ENCODE data around the gene MEP1B.
A peak's percentile ranks its signal among the peaks of the same experiment; 100 is the strongest.
"Not testable (repeated sequence)": the region's sequence is repeated elsewhere in the genome, so short reads cannot be mapped to it uniquely, and the experiment has no call there.

Gene MEP1B

DNA sequence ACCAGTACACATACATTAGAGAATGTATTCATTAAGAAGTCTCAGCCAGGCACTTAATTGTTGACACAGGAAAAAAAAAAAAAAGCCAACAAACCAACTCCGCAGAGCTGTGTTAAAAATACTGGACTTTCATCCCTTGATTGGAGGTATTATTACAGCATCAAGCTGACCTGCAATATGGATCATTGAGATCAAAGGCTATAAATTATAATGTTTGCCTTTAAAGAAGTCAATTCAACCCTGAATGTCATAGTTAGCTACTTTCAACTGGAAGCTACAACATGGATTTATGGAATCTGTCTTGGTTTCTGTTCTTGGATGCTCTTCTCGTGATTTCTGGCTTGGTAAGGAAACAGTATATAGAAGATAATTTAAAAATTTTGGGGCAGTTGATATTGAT, at the start of gene MEP1B:
Gene MEP1B (plus strand): TSS at position 250 of the 400 bp plus-strand sequence. CDS start 32 bp downstream, at position 282.
- no peak for DNase-seq (ENCODE audit: low spot score)

DNA sequence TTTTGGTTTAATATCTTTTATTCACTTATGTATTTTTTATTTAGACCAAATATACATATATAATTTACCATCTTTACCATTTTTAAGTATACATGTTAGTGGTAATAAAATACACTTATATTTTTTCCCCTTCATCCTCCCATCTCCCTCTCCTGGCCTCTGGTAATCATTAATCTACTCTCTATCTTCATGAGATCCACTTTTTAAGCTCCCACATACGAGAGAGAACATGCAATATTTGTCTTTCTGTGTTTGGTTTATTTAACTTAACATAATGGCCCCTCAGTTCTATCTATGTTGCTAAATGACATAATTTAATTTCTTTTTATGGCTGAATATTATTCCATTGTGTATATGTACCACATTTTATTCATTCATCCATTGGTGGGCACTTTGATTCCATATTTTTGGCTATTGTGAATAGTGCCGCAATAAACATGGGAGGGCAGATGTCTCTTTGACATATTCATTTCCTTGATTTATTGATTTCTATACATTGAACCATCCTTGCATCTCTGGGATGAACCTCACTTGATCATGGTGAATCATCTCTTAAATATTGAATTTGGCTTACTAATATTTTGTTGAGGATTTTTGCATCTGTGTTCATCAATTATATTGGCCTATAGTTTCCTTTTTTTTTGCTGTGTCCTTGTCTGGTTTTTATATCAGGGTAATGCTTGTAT, 41.5 kb upstream of the MEP1B start:
- DNase-seq (ENCODE audit: low spot score), result no peak

DNA sequence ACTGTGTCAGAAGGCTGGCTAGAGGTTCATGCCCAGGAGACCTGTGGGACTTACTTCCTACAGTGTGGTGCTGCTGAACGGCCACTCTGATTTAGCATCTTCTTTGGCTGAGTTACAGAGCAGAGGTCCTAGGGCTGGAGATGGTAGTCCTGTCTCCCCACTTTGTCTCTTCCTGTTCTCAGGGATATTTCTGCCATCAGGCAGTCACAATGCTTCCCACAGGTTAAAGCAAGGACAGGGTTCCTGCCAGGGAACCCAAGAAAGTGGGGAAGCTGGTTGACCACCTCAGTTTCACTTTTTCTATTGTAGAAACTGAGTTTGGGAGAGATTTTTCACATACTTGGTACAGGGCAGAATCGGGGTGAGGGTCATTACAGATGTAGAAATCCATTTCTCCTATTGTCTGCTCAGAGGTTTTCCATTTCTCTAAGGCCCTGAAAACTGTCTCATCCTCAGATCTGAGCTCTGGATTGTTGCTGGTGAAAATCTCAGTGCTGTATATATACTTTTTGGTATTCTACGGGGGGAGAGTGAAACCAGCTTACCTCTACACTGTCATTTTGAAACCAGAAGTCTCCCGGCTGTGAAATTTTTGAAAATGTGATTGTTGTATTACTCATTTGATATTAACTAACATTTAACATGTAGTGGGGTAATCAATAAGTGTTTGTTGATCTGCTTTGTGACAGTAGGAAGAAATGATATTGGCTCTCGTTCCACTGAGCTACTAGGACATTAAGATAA, 37.0 kb upstream of the MEP1B start:
- DNase-seq (ENCODE audit: low spot score), result no peak

DNA sequence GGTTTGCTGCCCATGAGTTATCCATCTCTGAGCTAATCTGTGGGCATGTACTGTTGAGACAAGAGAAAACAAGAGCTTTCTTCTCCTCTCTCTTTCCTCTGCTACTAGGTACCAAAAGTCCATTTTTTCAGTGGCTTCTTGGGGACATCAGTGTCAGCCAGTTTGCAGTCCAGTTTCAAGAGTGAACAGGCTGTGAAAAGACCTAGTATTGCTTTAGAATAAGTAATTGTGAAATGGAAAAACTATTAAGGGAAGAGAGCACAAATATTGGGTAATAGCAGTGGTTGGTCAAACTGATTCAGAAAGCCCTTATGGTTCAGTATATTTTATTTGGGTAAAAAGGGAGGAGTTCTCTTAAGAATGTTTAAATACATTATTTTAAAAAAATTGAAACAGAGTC, 33.0 kb upstream of the MEP1B start:
- DNase-seq (ENCODE audit: low spot score), result no peak

DNA sequence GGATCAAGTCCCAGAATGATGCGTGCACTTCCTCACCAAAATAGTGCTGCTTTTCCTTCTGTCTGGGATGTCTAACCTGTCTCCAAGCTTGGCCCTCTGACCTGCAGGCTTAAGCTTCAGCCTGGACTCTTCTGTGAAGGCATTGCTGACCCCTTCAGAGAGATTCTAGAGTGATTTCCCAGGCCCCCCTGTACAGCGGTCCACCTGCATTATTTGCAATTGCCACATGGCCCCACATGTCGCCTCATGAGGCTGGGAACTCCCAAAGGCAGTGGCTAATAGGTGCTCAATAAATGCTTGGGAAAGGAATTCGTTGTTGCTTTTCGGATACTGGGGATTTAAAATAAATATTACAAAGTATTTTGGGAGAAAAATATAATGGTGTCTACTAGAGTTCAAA, 32.3 kb upstream of the MEP1B start:
- no peak for DNase-seq (ENCODE audit: low spot score)

DNA sequence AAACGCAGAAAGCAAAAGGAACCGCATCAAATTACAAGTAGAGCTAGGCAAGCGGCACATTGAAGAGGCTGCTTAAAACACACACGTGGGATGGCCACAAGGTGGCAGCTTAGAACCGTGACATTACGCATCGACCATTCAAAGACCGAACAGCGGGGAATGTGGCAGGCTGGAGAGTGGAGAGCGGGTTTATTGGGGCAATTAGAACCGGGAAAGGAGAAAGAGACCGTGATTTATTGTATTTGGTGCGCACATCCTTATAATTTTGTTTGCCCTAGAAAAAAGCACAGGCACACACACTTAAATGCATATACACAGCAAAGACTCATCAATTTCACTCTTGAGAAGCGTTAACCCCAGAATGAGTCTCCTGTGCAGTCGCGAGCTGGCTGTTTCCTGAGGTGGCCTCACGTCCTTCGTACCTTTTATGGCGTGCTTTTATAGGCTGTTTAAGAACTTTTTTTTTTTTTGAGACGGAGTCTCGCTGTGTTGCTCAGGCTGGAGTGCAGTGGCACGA, 31.7 kb upstream of the MEP1B start:
- peak; percentile 62 for DNase-seq (ENCODE audit: low spot score)

DNA sequence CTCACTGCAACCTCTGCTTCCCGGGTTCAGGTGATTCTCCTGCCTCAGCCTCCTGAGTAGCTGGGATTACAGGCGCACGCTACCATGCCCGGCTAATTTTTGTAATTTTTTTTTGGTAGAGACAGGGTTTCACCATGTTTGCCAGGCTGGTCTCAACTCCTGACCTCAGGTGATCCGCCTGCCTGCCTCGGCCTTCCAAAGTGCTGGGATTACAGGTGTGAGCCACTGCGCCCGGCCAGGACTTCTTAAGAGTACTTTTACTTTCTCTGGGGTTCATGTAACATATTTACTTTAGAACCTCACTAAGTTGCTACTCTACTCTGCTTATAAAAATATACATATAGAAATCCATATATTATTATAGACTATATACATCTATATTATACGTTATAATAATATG, 31.2 kb upstream of the MEP1B start:
- not testable (repeated sequence) for DNase-seq (ENCODE audit: low spot score)

DNA sequence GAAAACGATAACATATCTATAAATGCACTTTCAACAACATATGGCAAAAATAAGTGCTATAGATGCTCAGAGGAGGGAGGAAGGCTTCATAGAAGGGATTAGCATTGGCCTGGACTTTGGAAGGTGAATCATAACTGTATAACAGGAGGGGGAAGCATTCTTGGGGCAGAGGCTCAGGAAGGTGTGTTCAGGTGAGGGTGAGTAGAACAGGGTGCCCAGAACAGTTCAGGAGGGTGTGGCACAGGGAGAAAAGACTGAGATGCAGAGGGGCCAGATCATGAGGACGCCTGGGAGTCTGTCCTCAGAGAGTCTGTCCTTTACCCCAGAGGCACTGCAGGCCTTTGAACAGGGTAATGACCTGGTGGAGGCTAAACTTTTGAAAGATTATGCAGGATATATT, 29.3 kb upstream of the MEP1B start:
- no peak for DNase-seq (ENCODE audit: low spot score)

DNA sequence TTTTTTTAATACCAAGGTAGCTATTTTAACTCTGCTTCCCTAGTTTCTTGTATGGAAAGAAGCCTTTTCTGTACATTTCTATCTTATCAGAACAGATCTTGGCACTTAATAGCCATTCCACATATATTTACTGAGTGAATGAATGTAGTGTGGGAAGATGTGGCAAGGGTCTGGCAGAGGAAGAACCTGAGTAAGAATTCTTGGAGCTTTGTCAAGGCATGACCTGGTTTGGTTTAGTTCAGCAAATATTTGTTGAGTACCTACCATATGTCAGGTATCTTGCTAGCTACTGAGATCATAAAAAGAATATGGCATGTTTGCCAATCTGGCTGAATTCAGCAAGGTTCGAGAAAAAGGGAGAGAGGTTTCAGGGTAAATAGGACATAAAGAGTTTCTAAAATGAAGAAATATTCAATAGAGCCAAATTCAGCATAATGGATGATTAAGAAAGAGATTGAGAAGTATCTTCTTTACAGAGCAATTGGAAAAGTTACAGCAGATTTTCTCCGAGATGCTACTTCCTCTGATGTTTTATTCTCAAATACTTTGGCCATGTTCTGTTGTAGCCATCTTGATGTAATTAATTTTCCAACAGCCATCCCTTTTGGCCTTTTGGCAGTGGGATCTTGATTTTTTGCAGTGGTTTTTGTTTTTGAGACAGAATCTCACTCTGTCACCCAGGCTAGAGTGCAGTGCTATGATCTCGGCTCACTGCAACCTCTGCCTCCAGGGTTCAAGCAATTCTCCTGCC, 21.7 kb upstream of the MEP1B start:
- no peak for DNase-seq (ENCODE audit: low spot score)

DNA sequence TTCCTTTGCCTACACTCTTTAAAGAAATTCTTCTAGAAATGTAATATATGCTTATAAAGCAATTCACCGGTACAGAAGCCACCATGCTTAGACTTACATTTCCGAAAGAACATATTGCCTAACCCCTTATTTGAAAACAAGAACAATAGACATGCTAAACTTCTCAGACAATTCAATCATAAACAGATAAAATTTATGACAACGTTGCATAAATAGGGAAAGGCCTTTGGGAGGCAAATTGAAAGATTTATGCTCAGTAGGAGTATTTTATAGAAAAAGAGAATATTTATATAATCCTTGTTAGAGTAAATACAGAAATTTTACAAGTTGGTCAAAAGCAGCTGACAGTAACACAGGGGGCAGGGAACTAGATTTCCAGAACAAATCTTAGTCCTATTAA, 16.2 kb upstream of the MEP1B start:
- DNase-seq (ENCODE audit: low spot score), result no peak

DNA sequence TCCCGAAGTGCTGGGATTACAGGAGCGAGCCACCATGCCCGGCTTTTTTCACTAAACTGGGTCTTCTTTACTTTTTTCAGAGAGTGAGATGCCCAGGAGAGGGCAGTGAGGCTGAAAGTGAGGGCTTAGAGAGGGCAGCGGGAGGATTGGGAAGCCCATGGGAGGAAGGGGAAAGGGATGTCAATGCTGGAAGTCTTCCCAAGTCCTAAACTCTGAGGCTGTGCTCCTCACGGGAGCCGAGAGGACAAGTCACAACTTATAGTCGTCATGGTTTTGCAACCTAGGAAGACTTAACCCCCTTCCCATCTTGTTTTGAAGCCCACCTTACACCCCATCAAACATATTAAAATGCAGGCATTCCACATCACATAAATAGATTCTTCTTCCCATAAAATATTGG, 15.1 kb upstream of the MEP1B start:
- no peak for DNase-seq (ENCODE audit: low spot score)

DNA sequence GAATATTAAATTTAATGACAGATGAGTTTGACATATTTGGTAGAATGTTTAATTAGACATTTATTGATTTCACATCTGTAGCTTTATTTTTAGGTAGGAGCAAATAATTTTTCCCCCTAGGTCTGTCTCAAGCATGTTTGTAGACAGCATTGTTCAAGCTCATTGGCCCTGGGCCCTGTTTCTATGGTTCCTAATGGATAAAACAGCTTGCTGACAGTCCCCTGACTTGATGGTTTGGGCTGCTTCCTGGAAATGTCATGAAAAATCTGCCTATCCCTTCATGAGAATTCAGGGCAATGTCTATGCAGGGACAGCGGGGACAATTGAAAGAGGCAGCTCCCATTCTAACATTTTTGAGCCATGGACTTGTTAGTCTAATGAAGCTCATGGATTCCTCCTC, 14.6 kb upstream of the MEP1B start:
- no peak for DNase-seq (ENCODE audit: low spot score)

DNA sequence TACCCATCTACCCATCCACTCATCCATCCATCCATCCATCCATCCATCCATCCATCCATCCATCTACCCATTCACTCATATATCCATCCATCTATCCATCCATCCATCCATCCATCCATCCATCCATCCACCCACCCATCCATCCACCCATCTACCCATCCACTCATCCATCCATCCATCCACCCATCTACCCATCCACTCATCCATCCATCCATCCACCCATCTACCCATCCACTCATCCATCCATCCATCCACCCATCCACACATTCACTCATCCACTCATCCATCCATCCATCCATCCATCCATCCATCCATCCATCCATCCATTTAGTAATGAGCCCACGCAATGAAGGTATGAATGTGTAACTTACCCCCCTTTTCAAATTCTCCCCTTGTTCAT, 13.1 kb upstream of the MEP1B start:
- not testable (repeated sequence) for DNase-seq (ENCODE audit: low spot score)

DNA sequence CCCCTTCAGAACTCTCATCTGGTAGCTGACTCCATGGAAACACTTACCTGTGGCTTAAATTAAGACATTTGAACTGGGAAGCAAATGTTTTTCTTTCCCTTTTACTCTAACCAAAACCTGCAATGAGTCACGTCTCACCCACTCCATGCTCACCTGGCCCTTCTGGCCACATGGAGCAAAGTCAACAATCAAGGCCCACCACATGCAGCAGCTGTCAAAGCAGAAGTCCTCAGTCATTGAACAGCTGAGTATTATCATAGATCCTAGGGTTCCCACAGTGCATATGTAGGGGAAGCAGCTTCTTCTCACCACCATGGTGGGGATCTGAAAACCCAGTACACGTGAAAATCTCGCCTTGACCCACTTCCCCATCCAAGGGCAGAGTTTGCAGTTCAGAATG, 12.3 kb upstream of the MEP1B start:
- no peak for DNase-seq (ENCODE audit: low spot score)

DNA sequence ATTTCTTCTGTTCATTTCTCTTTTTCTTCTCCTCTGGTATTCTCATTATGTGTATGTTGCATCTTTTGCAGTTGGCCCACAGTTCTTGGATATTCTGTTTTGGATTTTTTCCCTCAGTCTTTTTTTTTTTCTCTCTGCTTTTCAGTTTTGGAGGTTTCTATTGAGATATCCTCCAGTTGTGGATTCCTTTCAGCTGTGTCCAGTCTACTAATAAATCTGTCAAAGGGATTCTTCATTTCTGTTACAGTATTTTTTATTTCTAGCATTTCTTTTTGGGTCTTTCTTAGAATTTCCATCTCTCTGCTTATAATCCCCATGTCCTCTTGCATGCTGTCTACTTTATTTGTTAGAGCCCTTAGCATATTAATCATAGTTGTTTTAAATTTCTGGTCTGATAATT, 6.3 kb upstream of the MEP1B start:
- DNase-seq (ENCODE audit: low spot score), result no peak

DNA sequence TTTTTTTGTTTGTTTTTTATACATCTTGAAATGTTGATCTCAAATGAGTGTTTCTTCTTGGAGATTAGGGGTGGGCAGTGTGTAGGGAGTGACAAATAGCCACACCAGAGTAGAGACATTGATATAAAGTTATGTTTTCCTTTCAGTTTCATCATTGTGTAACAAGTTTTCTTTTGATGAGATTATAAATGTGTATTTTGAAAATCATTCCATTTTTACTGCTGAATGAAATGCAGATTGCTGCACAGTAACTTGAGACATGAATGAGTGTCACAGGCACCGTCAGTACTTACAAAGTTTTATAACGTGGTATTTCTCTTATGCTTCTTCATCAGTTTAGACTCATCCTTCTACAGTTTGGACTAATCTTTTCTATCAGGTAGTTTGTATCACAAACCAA, 370 bp downstream of the MEP1B start:
- DNase-seq (ENCODE audit: low spot score), result no peak

DNA sequence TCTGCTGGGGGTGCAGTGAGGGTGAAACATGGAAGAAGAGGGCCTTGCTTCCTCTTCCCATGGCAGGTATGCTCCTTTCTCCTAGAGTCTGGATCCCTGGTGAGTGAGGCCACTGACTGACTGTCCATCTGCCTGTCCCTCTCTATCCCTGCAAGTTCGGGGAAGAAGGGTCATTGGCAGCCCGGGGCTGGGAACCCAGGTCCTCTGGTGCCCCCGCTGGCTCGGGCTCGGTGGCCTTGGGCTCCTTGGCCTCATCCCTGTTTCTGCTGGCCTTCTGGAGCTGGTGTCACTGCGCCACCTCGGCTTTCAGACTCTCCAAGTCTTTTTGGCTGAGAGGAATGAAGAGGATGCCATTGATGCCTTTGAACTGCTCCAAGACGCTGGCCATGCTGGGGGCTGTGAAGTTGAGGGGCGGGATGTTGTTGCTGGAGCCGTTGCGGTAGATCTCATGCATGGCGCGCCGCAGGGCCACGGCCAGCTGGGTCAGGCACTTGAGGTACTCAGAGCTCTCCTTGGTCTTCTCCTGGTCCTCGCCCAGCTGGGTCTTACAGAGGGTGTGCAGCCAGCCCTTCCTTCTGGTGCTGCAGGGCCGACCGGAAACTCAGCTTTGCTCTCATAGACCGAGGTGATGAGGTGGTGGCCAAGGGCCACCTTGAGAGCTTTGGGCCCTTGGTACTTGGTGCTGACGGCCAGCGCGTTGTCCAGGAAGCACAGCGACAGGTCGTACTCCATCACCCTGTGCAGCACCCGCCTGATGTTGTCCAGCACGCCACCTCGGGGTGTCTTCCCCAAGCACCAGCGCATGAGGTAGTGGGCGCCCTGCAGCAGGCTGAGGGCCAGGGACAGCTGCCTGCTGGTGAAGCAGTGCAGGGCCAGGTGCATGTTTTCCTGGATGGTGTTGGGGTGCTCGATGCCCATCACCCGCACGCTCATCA, 6.3 kb downstream of the MEP1B start:
- DNase-seq (ENCODE audit: low spot score), result no peak

DNA sequence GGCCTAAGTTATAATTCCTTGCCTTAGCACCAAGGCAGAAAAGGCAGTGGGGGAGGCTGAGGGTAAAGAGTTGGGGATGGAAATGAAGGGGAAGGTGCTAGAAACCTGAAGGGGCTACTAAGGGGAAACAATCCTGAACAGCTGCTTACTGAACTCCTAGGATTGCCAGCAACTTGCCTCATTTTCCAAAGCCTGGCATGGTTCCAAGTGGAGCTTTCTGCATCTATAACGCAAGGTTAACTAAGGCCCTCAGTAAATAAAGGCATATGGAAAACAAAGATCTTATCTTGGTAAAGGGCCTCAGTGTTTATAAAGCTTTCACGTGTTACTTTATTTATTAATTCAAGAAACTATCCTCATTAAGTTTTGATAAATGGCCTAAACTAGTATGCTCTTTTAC, 10.9 kb downstream of the MEP1B start:
- DNase-seq (ENCODE audit: low spot score), result no peak

DNA sequence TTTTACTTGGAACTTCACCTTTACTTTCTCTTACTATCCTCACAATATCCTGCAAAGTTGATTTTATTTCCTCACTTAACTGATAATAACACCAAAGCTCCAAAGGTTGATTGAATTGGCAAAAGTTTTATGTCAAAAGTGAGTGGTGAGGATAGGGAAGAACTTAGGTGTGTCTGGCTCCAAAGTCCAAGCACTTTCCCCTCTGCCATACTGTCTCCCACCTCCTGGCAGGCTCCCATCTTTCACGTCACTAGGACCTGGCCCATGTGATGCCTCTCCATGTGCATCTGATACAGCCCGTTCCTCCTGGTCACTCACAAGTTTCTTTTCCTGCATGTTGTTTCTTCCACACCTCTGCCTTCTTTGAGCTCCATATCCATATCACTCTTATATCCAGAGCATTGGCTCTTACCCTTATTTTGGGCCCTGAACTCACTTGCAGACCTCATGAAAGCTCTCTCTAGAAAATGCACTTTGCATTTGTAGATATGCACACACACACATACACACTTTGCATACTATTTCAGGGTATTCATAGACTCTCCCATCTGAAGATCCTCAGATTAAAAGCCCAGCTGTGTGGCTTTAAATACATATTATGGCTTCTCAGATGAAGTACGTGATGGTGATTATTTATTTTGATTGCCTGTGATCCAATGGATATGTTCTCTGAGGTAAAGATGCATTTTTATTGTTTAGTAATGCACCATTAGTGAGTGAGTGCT, 12.3 kb downstream of the MEP1B start:
- DNase-seq (ENCODE audit: low spot score), result no peak

DNA sequence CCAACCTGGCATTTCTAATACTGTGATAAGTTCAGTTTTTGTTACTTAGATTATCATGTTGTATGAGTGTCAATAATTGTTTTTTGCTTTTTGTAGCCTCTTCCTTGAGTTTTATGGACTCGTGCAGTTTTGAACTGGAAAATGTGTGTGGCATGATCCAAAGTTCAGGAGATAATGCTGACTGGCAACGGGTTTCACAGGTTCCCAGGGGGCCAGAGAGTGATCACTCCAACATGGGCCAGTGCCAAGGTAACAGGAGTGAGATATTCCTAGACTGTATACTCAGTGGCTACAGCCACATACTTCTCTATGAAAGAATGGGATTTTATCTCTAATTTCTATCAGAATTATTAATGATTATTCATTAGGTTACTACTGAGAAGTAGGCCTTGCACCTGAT, 18.2 kb downstream of the MEP1B start:
- DNase-seq (ENCODE audit: low spot score), result no peak

DNA sequence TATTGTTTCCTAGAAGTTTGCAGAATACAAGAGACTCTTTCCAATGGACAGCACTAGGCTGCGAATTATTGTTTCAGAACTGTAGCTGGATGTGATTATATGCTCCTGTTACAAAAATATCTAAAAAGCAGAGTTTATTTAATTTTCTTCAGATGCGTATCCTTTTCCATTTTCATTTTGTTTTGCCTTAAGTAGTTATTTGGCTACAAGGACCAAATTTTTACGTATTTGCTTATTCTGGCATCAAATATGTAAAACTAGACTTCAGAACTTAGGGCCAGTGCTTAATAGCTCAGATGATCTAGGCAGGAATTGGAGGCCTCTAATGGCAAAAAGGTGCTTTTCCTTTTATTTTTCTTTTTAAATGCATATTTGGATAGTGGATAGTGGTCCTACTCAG, 18.7 kb downstream of the MEP1B start:
- DNase-seq (ENCODE audit: low spot score), result no peak
